SK-N-MC (cell line): Measurements from ENCODE around the gene SVBP.

ENCODE experiments used
- EZH2 ChIP-seq: fragments of 200-600 bp; sonication (generic); IDR thresholded peaks from one replicate; pipeline ENCODE4 v1.6.1; 2017; ENCODE audit warnings: antibody characterized with exemption
- POLR2AphosphoS5 ChIP-seq: IDR thresholded peaks from 2 replicates; pipeline ENCODE4 v1.6.1; 2012; ENCODE audit warnings: mild to moderate bottlenecking, low read depth, low read length, borderline replicate concordance

GRCh38 chr1:42832641-42833240 is 15.5 kb upstream of the SVBP start:
- TF ChIP-seq EZH2 (no peak), POLR2AphosphoS5 (no peak)
